HepG2 (cell line): Measurements from ENCODE around the gene LGALS7B.

Experiments used
- HOXA5 ChIP-seq: sonication (generic); formaldehyde crosslinking; IDR thresholded peaks from 2 replicates; pipeline ENCODE4 v1.4.0; 2020; ENCODE audit warnings: missing genetic modification reagents
- MAFK ChIP-seq, 2 experiments: IDR thresholded peaks in 1 of 2; conservative IDR thresholded peaks in 1 of 2; 2 replicates each; pipeline ENCODE4 v1.6.1; 2011; ENCODE audit warnings: improper control_type of control experiment in 2 of 2, low read length in 2 of 2
- POLR2AphosphoS5 ChIP-seq: IDR thresholded peaks from 2 replicates; pipeline ENCODE4 v1.6.1; 2012; ENCODE audit warnings: low read depth, low read length
- TAF15 ChIP-seq: fragments of 200-400 bp; formaldehyde crosslinking; IDR thresholded peaks from one replicate; pipeline ENCODE4 v1.6.1; 2018; ENCODE audit warnings: mild to moderate bottlenecking, low read depth, low read length; ENCODE audit not compliant: poor library complexity, severe bottlenecking
- TCF12 ChIP-seq, 2 experiments: fragments of 450-650 bp in 1 of 2; sonication (generic) in 1 of 2; formaldehyde crosslinking in 1 of 2; IDR thresholded peaks; 2 replicates each; pipeline versions ENCODE4 v1.6.1 to v1.8.0; 2017 to 2022; ENCODE audit warnings: antibody characterized with exemption in 1 of 2, mild to moderate bottlenecking in 1 of 2, missing genetic modification reagents in 1 of 2, moderate library complexity in 1 of 2
- TCF7 ChIP-seq: sonication (generic); IDR thresholded peaks from 2 replicates; pipeline ENCODE4 v1.6.1; 2016; ENCODE audit warnings: antibody characterized with exemption, low read depth
- ZNF382 ChIP-seq: sonication (generic); formaldehyde crosslinking; IDR thresholded peaks from 2 replicates; pipeline ENCODE4 v1.5.0; 2020; ENCODE audit warnings: missing genetic modification reagents, mild to moderate bottlenecking, borderline replicate concordance
- ZNF878 ChIP-seq: sonication (generic); formaldehyde crosslinking; IDR thresholded peaks from 2 replicates; pipeline ENCODE4 v1.8.1; 2023; ENCODE audit warnings: mild to moderate bottlenecking, missing genetic modification reagents, moderate library complexity
- TF ChIP-seq, protein P1 (sequence below): sonication (generic); formaldehyde crosslinking; IDR thresholded peaks from 2 replicates; pipeline ENCODE4 v1.5.1; 2020; ENCODE audit warnings: mild to moderate bottlenecking, missing genetic modification reagents
- TF ChIP-seq, protein P2 (sequence below), 2 experiments: sonication (generic) in 1 of 2; formaldehyde crosslinking in 1 of 2; IDR thresholded peaks; 2 replicates each; pipeline versions ENCODE4 v1.4.0 to v1.6.1; 2018 to 2020; ENCODE audit warnings: missing genetic modification reagents in 2 of 2, borderline replicate concordance in 1 of 2, low read depth in 1 of 2, mild to moderate bottlenecking in 1 of 2, missing biosample characterization in 1 of 2
- TF ChIP-seq, protein P3 (sequence below): IDR thresholded peaks from 2 replicates; pipeline ENCODE4 v1.6.1; 2016
- TF ChIP-seq, protein P4 (sequence below): sonication (generic); formaldehyde crosslinking; IDR thresholded peaks from 2 replicates; pipeline ENCODE4 v1.5.0; 2020; ENCODE audit warnings: mild to moderate bottlenecking, missing genetic modification reagents, moderate library complexity

DNA sequence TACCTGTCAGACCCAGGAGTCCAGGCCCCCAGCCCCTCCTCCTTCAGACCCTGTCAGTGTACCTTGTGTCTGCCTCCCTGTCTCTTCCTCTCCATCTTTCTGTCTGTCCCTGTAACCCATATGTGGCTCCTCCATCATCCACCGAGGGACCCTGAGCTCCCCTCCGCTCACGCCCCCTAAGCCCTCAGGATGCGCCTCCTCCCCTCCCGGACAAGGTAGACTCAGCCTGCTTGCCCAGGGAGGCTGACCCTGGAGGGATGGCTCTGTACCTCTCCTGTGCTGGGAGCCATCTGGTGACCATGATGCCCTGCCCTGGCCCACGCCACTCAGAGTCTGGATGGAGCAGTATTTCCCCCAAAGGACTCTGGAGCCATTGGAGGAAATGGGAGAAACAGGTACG, 43.7 kb upstream of the LGALS7B start:
- TF ChIP-seq, protein P1, sequence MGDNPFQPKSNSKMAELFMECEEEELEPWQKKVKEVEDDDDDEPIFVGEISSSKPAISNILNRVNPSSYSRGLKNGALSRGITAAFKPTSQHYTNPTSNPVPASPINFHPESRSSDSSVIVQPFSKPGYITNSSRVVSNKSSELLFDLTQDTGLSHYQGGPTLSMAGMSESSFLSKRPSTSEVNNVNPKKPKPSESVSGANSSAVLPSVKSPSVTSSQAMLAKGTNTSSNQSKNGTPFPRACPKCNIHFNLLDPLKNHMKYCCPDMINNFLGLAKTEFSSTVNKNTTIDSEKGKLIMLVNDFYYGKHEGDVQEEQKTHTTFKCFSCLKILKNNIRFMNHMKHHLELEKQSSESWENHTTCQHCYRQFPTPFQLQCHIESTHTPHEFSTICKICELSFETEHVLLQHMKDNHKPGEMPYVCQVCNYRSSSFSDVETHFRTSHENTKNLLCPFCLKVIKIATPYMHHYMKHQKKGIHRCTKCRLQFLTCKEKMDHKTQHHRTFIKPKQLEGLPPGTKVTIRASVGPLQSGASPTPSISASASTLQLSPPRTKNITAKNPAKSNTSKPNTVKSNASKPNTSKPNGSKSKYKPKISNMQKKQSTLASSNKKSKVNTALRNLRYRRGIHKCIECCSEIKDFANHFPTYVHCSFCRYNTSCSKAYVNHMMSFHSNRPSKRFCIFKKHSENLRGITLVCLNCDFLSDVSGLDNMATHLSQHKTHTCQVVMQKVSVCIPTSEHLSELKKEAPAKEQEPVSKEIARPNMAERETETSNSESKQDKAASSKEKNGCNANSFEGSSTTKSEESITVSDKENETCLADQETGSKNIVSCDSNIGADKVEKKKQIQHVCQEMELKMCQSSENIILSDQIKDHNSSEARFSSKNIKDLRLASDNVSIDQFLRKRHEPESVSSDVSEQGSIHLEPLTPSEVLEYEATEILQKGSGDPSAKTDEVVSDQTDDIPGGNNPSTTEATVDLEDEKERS (CRISPR knock-in tag), result no peak
- TF ChIP-seq HOXA5 (CRISPR knock-in tag) (no peak), ZNF878 (CRISPR knock-in tag) (no peak), TAF15 (no peak), MAFK (conservative IDR thresholded peaks at IDR 0.05 in 1 of 2, IDR thresholded peaks at IDR 0.05 in 1 of 2; ENCODE audit: low read length in 2 of 2) (no peak), ZNF382 (CRISPR knock-in tag) (no peak), POLR2AphosphoS5 (no peak), TCF12 (IDR thresholded peaks at IDR 0.05) (no peak), TCF12 (CRISPR knock-in tag; IDR thresholded peaks at IDR 0.05) (no peak), TCF7 (no peak)
- TF ChIP-seq, protein P2, sequence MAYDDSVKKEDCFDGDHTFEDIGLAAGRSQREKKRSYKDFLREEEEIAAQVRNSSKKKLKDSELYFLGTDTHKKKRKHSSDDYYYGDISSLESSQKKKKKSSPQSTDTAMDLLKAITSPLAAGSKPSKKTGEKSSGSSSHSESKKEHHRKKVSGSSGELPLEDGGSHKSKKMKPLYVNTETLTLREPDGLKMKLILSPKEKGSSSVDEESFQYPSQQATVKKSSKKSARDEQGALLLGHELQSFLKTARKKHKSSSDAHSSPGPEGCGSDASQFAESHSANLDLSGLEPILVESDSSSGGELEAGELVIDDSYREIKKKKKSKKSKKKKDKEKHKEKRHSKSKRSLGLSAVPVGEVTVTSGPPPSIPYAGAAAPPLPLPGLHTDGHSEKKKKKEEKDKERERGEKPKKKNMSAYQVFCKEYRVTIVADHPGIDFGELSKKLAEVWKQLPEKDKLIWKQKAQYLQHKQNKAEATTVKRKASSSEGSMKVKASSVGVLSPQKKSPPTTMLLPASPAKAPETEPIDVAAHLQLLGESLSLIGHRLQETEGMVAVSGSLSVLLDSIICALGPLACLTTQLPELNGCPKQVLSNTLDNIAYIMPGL (CRISPR knock-in tag; IDR thresholded peaks at IDR 0.05; ENCODE audit: borderline replicate concordance in 1 of 2, low read depth in 1 of 2), result no peak
- TF ChIP-seq, protein P3, sequence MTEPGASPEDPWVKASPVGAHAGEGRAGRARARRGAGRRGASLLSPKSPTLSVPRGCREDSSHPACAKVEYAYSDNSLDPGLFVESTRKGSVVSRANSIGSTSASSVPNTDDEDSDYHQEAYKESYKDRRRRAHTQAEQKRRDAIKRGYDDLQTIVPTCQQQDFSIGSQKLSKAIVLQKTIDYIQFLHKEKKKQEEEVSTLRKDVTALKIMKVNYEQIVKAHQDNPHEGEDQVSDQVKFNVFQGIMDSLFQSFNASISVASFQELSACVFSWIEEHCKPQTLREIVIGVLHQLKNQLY (CRISPR knock-in tag), result no peak
- TF ChIP-seq, protein P4, sequence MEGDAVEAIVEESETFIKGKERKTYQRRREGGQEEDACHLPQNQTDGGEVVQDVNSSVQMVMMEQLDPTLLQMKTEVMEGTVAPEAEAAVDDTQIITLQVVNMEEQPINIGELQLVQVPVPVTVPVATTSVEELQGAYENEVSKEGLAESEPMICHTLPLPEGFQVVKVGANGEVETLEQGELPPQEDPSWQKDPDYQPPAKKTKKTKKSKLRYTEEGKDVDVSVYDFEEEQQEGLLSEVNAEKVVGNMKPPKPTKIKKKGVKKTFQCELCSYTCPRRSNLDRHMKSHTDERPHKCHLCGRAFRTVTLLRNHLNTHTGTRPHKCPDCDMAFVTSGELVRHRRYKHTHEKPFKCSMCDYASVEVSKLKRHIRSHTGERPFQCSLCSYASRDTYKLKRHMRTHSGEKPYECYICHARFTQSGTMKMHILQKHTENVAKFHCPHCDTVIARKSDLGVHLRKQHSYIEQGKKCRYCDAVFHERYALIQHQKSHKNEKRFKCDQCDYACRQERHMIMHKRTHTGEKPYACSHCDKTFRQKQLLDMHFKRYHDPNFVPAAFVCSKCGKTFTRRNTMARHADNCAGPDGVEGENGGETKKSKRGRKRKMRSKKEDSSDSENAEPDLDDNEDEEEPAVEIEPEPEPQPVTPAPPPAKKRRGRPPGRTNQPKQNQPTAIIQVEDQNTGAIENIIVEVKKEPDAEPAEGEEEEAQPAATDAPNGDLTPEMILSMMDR, result no peak
